Skeletal muscle tissue (tissue), 4 donors: ENCODE results near the gene SLC43A1. TPM values are rescaled to one million over a fixed set of nuclear protein-coding genes. Genes with fewer than 3 reads are reported as not detected.
A peak's percentile ranks its signal among the peaks of the same experiment; 100 is the strongest.

ENCODE experiments used
- H3K27ac ChIP-seq: one replicate; pipeline ENCODE4 v1.7.0; 2013; ENCODE audit warnings: mild to moderate bottlenecking, low read depth, low read length, inconsistent platforms
- H3K27me3 ChIP-seq, 3 donors: one replicate each; pipeline ENCODE4 v1.7.0; 2013; ENCODE audit warnings: low read length in 3 of 3; ENCODE audit not compliant: control insufficient read depth in 3 of 3, insufficient read depth in 3 of 3
- H3K36me3 ChIP-seq, 3 donors: one replicate each; pipeline ENCODE4 v1.7.0; 2013; ENCODE audit warnings: low read length in 3 of 3; ENCODE audit not compliant: control insufficient read depth in 3 of 3, insufficient read depth in 3 of 3
- H3K4me1 ChIP-seq, 3 donors: one replicate each; pipeline ENCODE4 v1.7.0; 2013; ENCODE audit warnings: low read length in 3 of 3, mild to moderate bottlenecking in 3 of 3; ENCODE audit not compliant: control insufficient read depth in 3 of 3, insufficient read depth in 3 of 3
- H3K4me3 ChIP-seq, 3 donors: one replicate each; pipeline ENCODE4 v1.7.0; 2013; ENCODE audit warnings: low read length in 3 of 3
- H3K9ac ChIP-seq, 3 donors: one replicate each; pipeline ENCODE4 v1.7.0; 2013; ENCODE audit warnings: low read length in 3 of 3, mild to moderate bottlenecking in 3 of 3, moderate library complexity in 2 of 3, low read depth in 1 of 3
- H3K9me3 ChIP-seq, 3 donors: one replicate each; pipeline ENCODE4 v1.7.0; 2013; ENCODE audit warnings: low read length in 3 of 3; ENCODE audit not compliant: control insufficient read depth in 3 of 3
- total RNA-seq: library from RNA; depleted of rRNA; stranded (reverse); fragments of >200 nt; gene quantifications from one replicate; pipeline ENCODE4 v1.2.3, GENCODE V29; 2014
- donor health status: Osteomylitis.

The SLC43A1 gene
- total RNA-seq, 1 donor from 2014 or later, result 18.3 TPM

GRCh38 chr11:57481915-57482781, 33.4 kb downstream of the SLC43A1 start:
- peaks cover 12 to 16% (median 13%) of the 10 kb centered on the region in 3 donors for H3K4me1 ChIP-seq
- peaks cover 18 to 24% (median 19%) of the 10 kb centered on the region in 3 donors for H3K36me3 ChIP-seq
- no peak overlapping the region for H3K4me3 ChIP-seq
- H3K9ac ChIP-seq, result peak overlapping the region in 1 of 3 donors; percentile 40
- H3K27me3 ChIP-seq, result peaks cover 0 to 9% (median 6%) of the 10 kb centered on the region in 3 donors
- no peaks in the 10 kb centered on the region for H3K9me3 ChIP-seq
- no peak overlapping the region for H3K27ac ChIP-seq

- Histone ChIP-seq H3K4me3 (no peak overlapping the region), H3K27me3 (peaks cover 0 to 9% (median 6%) of the 10 kb centered on the region in 3 donors), H3K4me1 (peaks cover 14 to 19% (median 17%) of the 10 kb centered on the region in 3 donors), H3K36me3 (peaks cover 18 to 20% (median 18%) of the 10 kb centered on the region in 3 donors), H3K9ac (no peak overlapping the region), H3K9me3 (no peaks in the 10 kb centered on the region), H3K27ac (no peak overlapping the region)
Measured at GRCh38 chr11:57481315-57481714, 34.2 kb downstream of the SLC43A1 start.

GRCh38 chr11:57480409-57481137, 34.9 kb downstream of the SLC43A1 start:
- no peaks in the 10 kb centered on the region for H3K9me3 ChIP-seq
- peaks cover 20 to 25% (median 23%) of the 10 kb centered on the region in 3 donors for H3K4me1 ChIP-seq
- no peak overlapping the region for H3K4me3 ChIP-seq
- no peak overlapping the region for H3K9ac ChIP-seq
- peaks cover 0 to 9% (median 6%) of the 10 kb centered on the region in 3 donors for H3K27me3 ChIP-seq
- H3K27ac ChIP-seq, result no peak overlapping the region
- H3K36me3 ChIP-seq, result peaks cover 12 to 14% (median 14%) of the 10 kb centered on the region in 3 donors

- Histone ChIP-seq H3K4me1 (peaks cover 20 to 25% (median 23%) of the 10 kb centered on the region in 3 donors), H3K9me3 (no peaks in the 10 kb centered on the region), H3K4me3 (no peak overlapping the region), H3K36me3 (peaks cover 6 to 8% (median 7%) of the 10 kb centered on the region in 3 donors), H3K27me3 (peaks cover 0 to 9% (median 6%) of the 10 kb centered on the region in 3 donors), H3K9ac (no peak overlapping the region), H3K27ac (no peak overlapping the region)
Measured at GRCh38 chr11:57479911-57480310, 35.6 kb downstream of the SLC43A1 start.

GRCh38 chr11:57479021-57479663, 36.4 kb downstream of the SLC43A1 start:
- Histone ChIP-seq H3K4me3 (no peak overlapping the region), H3K9me3 (no peaks in the 10 kb centered on the region), H3K4me1 (peaks cover 23 to 24% (median 23%) of the 10 kb centered on the region in 3 donors), H3K36me3 (peaks cover 0 to 4% (median 1%) of the 10 kb centered on the region in 3 donors), H3K9ac (no peak overlapping the region), H3K27ac (no peak overlapping the region), H3K27me3 (peaks cover 0 to 9% (median 7%) of the 10 kb centered on the region in 3 donors)

- no peak overlapping the region for H3K4me3 ChIP-seq
- no peaks in the 10 kb centered on the region for H3K36me3 ChIP-seq
- H3K9ac ChIP-seq, result no peak overlapping the region
- H3K4me1 ChIP-seq, result peaks cover 11 to 16% (median 13%) of the 10 kb centered on the region in 3 donors
- H3K27ac ChIP-seq, result no peak overlapping the region
- H3K27me3 ChIP-seq, result peaks cover 0 to 8% (median 6%) of the 10 kb centered on the region in 3 donors
- H3K9me3 ChIP-seq, result no peaks in the 10 kb centered on the region
Measured at GRCh38 chr11:57477507-57478189, 37.9 kb downstream of the SLC43A1 start.

GRCh38 chr11:57476757-57477506, 38.6 kb downstream of the SLC43A1 start:
- Histone ChIP-seq H3K36me3 (no peaks in the 10 kb centered on the region), H3K27me3 (peaks cover 0 to 5% (median 3%) of the 10 kb centered on the region in 3 donors), H3K9ac (peak overlapping the region; percentile 74 to 86 (median 81)), H3K9me3 (no peaks in the 10 kb centered on the region), H3K27ac (peak overlapping the region; percentile 76), H3K4me1 (peaks cover 11 to 16% (median 13%) of the 10 kb centered on the region in 3 donors), H3K4me3 (peak overlapping the region; percentile 54 to 78 (median 78))

GRCh38 chr11:57476047-57476756, 39.3 kb downstream of the SLC43A1 start:
- Histone ChIP-seq H3K27ac (peak overlapping the region; percentile 76), H3K9me3 (no peaks in the 10 kb centered on the region), H3K4me1 (peaks cover 11 to 16% (median 13%) of the 10 kb centered on the region in 3 donors), H3K36me3 (no peaks in the 10 kb centered on the region), H3K4me3 (peak overlapping the region; percentile 54 to 78 (median 78)), H3K27me3 (peaks cover 0 to 5% (median 0%) of the 10 kb centered on the region in 3 donors), H3K9ac (peak overlapping the region; percentile 74 to 86 (median 81))
